Thymus (tissue), 11 donors: ENCODE measurements around the gene HSD17B3. TPM values are rescaled to one million over a fixed set of nuclear protein-coding genes. Genes with fewer than 3 reads are reported as not detected.

ENCODE experiments used
- DNase-seq, 9 donors: peaks; one replicate each; pipeline ENCODE4 v3.0.0-alpha.2; 2013; ENCODE audit warnings: low spot score in 9 of 9, low read depth in 6 of 9, missing footprints in 1 of 9
- H3K27ac ChIP-seq, 2 donors: one replicate each; pipeline ENCODE4 v1.5.1; 2013; ENCODE audit warnings: control low read depth in 1 of 2, low read depth in 1 of 2, low read length in 1 of 2, mild to moderate bottlenecking in 1 of 2, moderate library complexity in 1 of 2
- H3K27me3 ChIP-seq, 2 donors: one replicate each; pipeline ENCODE4 v1.5.1; 2013; ENCODE audit warnings: low read length in 1 of 2; ENCODE audit not compliant: control insufficient read depth in 2 of 2, insufficient read depth in 1 of 2
- H3K36me3 ChIP-seq, 2 donors: one replicate each; pipeline ENCODE4 v1.5.1; 2013; ENCODE audit warnings: low read length in 1 of 2, mild to moderate bottlenecking in 1 of 2, moderate library complexity in 1 of 2; ENCODE audit not compliant: control insufficient read depth in 2 of 2, insufficient read depth in 2 of 2
- H3K4me1 ChIP-seq, 2 donors: one replicate each; pipeline ENCODE4 v1.5.1; 2013; ENCODE audit warnings: low read length in 2 of 2; ENCODE audit not compliant: control insufficient read depth in 2 of 2, insufficient read depth in 2 of 2
- H3K4me3 ChIP-seq, 2 donors: one replicate each; pipeline ENCODE4 v1.5.1; 2013; ENCODE audit warnings: low read length in 2 of 2, control low read depth in 1 of 2, mild to moderate bottlenecking in 1 of 2
- H3K9me3 ChIP-seq, 2 donors: one replicate each; pipeline ENCODE4 v1.5.1; 2013; ENCODE audit warnings: low read length in 1 of 2, mild to moderate bottlenecking in 1 of 2; ENCODE audit not compliant: control insufficient read depth in 2 of 2, insufficient read depth in 1 of 2
- WGBS: extraction: QIAGEN DNeasy Blood & Tissue Kit; methylation state at CpG from one replicate; pipeline ENCODE4 v1.1.7; 2013; 5-methylcytosine and 5-hydroxymethylcytosine counted together
- polyA plus RNA-seq: library from polyadenylated mRNA; stranded (reverse); fragments of 200-250 nt; gene quantifications from one replicate; pipeline ENCODE4 v1.2.3, GENCODE V29; 2013
- total RNA-seq: library from RNA; stranded (reverse); fragments of 120-200 nt; gene quantifications from one replicate; pipeline ENCODE4 v1.2.4, GENCODE V29; 2013
- donor health status: healthy.

The HSD17B3 gene
- total and polyA plus RNA-seq, 2 donors, result 0.28 to 8.4 TPM

GRCh38 chr9:96232539-96233241 lies 69.3 kb downstream of the HSD17B3 start:
- H3K36me3 ChIP-seq, result no peaks in the 10 kb centered on the region
- H3K9me3 ChIP-seq, result no peaks in the 10 kb centered on the region
- H3K27ac ChIP-seq, result no peak overlapping the region
- H3K27me3 ChIP-seq, result peaks cover 0 to 17% of the 10 kb centered on the region in 2 donors
- no peaks in the 10 kb centered on the region for H3K4me1 ChIP-seq
- peak in 3 of 9 donors; percentile 10 to 39 (median 31) for DNase-seq
- no peak overlapping the region for H3K4me3 ChIP-seq
- WGBS, result 67% methylated on average over 14 of the region's 14 CpGs

GRCh38 chr9:96232164-96232538 lies 69.8 kb downstream of the HSD17B3 start:
- DNase-seq, result no peak
- Histone ChIP-seq H3K27me3 (peaks cover 0 to 14% of the 10 kb centered on the region in 2 donors), H3K27ac (no peak overlapping the region), H3K36me3 (no peaks in the 10 kb centered on the region), H3K4me1 (no peaks in the 10 kb centered on the region), H3K4me3 (no peak overlapping the region), H3K9me3 (no peaks in the 10 kb centered on the region)
- 58% methylated on average over 11 of the region's 11 CpGs for WGBS

- H3K4me1 ChIP-seq, result no peaks in the 10 kb centered on the region
- 96% methylated on average over 2 of the region's 2 CpGs for WGBS
- H3K36me3 ChIP-seq, result no peaks in the 10 kb centered on the region
- no peak overlapping the region for H3K4me3 ChIP-seq
- no peak for DNase-seq
- H3K9me3 ChIP-seq, result no peaks in the 10 kb centered on the region
- H3K27me3 ChIP-seq, result peaks cover 0 to 10% of the 10 kb centered on the region in 2 donors
- no peak overlapping the region for H3K27ac ChIP-seq
These were observed 72.0 kb downstream of the HSD17B3 start for GRCh38 chr9:96230002-96230401.

- peaks cover 0 to 6% of the 10 kb centered on the region in 2 donors for H3K9me3 ChIP-seq
- no peak for DNase-seq
- 49% methylated on average over 2 of the region's 2 CpGs for WGBS
- no peak overlapping the region for H3K4me3 ChIP-seq
- peaks cover 5 to 13% of the 10 kb centered on the region in 2 donors for H3K4me1 ChIP-seq
- H3K27ac ChIP-seq, result no peak overlapping the region
- peaks cover 17 to 35% of the 10 kb centered on the region in 2 donors for H3K27me3 ChIP-seq
- no peaks in the 10 kb centered on the region for H3K36me3 ChIP-seq
These were observed 79.8 kb downstream of the HSD17B3 start for GRCh38 chr9:96222132-96222531.

GRCh38 chr9:96219900-96220257 lies 82.1 kb downstream of the HSD17B3 start:
- DNase-seq, result no peak
- Histone ChIP-seq H3K27ac (no peak overlapping the region), H3K9me3 (peaks cover 0 to 6% of the 10 kb centered on the region in 2 donors), H3K4me3 (no peak overlapping the region), H3K36me3 (no peaks in the 10 kb centered on the region), H3K27me3 (peaks cover 19 to 54% of the 10 kb centered on the region in 2 donors), H3K4me1 (peaks cover 5 to 13% of the 10 kb centered on the region in 2 donors)
- 93% methylated on average over 2 of the region's 2 CpGs for WGBS

- Histone ChIP-seq H3K36me3 (no peaks in the 10 kb centered on the region), H3K9me3 (peaks cover 0 to 6% of the 10 kb centered on the region in 2 donors), H3K4me3 (no peak overlapping the region), H3K27me3 (peaks cover 19 to 58% of the 10 kb centered on the region in 2 donors), H3K27ac (peak overlapping the region in 1 of 2 donors; percentile 46), H3K4me1 (peaks cover 5 to 13% of the 10 kb centered on the region in 2 donors)
- DNase-seq, result peak in 3 of 9 donors; percentile 25 to 61 (median 30)
- 26% methylated on average over 81 of the region's 81 CpGs for WGBS
These were observed 82.7 kb downstream of the HSD17B3 start for GRCh38 chr9:96219026-96219899.

GRCh38 chr9:96217754-96218693 lies 84.0 kb downstream of the HSD17B3 start:
- peak overlapping the region; percentile 30 to 72 for H3K27ac ChIP-seq
- peaks cover 0 to 6% of the 10 kb centered on the region in 2 donors for H3K9me3 ChIP-seq
- H3K27me3 ChIP-seq, result peaks cover 19 to 59% of the 10 kb centered on the region in 2 donors
- WGBS, result 3% methylated on average over 42 of the region's 43 CpGs
- H3K4me1 ChIP-seq, result peaks cover 5 to 13% of the 10 kb centered on the region in 2 donors
- DNase-seq, result peak; percentile 38 to 82 (median 60)
- no peaks in the 10 kb centered on the region for H3K36me3 ChIP-seq
- peak overlapping the region; percentile 4 to 18 for H3K4me3 ChIP-seq

GRCh38 chr9:96217294-96217707 lies 84.7 kb downstream of the HSD17B3 start:
- DNase-seq, result no peak
- WGBS, result 79% methylated on average over 11 of the region's 11 CpGs
- no peak overlapping the region for H3K4me3 ChIP-seq

More at GRCh38 chr9:96217294-96217707, 84.7 kb downstream of the HSD17B3 start:
- peaks cover 5 to 13% of the 10 kb centered on the region in 2 donors for H3K4me1 ChIP-seq
- H3K27me3 ChIP-seq, result peaks cover 19 to 59% of the 10 kb centered on the region in 2 donors
- H3K27ac ChIP-seq, result no peak overlapping the region
- H3K9me3 ChIP-seq, result peaks cover 0 to 6% of the 10 kb centered on the region in 2 donors
- H3K36me3 ChIP-seq, result no peaks in the 10 kb centered on the region
